GM21390 (cell line): ENCODE data around the gene CDKN2B.

Source experiments
- ATAC-seq: cut with Tn5 transposase; IDR thresholded peaks from one replicate; pipeline ENCODE4 v1.9.1; 2021; ENCODE audit not compliant: unreplicated experiment

The CDKN2B gene

DNA sequence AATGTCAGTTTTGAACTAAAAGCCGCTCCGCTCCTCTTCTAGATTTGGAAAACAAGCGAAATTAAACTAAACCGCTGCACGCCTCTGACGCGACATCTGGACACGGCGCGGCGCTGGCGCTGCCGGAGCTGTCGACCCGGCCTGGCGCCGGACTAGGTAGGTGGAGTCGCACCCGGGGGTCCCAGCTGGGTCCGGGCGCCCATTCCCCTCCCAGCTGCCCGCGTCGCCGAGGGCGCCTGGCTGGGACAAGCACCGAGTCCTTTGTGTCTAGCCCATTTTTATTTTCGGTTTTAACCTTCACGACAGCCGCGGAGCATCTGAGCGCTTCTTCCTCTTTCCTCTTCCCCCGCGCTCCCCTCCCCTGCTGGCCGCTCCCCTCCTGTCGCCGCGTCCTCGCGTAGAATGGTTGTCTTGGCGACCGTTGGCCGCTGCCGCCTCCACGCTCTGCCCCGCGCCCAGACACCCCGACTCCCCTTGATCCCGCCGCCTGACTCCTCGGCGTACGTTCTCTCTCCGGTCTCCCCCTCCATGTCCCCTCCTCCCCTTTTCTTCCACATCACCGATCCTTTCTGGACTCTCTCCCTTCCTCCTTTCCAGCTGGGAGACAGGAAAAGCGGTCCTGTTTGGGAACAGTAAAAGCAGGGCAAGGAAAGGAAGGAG, 14.0 kb downstream of the CDKN2B start:
- ATAC-seq: peak; percentile 79

GRCh38 chr9:21994556-21995005, 14.5 kb downstream of the CDKN2B start, which contains the start of gene CDKN2B-AS1:
TSS of gene CDKN2B-AS1 (plus strand) at chr9:21994791.
- peak; percentile 47 for ATAC-seq

DNA sequence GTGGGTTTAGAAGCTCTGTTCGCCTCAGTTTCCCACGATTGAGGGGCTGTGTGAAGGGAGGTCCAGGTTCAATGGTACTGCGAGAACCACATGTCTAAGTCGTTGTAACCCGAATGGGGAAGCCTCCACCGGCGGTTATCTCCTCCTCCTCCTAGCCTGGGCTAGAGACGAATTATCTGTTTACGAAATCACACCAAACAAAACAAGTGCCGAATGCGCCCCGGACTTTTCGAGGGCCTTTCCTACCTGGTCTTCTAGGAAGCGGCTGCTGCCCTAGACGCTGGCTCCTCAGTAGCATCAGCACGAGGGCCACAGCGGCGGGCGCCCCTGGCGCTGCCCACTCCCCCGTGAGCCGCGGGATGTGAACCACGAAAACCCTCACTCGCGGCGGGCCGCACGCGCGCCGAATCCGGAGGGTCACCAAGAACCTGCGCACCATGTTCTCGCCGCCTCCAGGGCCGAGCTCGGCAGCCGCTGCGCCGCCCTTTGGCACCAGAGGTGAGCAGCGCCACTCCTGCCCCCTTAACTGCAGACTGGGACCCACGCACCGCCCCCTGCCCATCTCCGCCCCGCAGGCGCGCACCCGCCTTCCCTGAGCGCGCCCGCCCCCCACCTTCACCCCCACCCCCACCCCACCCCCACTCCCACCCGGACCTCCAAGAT, 15.1 kb downstream of the CDKN2B start, which contains the start of gene CDKN2A:
TSS of gene CDKN2A (minus strand) at position 500 of the 663 bp plus-strand sequence.
- ATAC-seq: peak; percentile 41

DNA sequence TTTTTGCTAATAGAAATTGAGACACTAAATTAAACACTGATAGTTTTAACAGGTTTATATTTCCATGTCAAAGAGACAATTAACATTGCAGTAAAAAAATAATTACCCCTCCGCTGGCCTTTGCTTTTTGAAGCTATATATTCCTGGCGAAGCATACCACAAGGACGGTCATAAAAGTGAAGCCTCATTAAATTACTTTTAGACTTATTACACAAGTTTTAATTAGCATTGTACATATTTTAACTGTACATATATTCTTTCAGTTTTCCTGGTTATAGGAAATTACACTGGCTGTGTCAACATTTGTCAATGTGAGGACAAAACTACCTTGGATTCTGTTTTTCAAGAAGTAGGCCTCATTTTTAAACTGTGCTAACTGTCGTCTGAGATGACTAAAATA, 16.1 kb downstream of the CDKN2B start:
- no peak for ATAC-seq

GRCh38 chr9:21991072-21991959, 17.8 kb downstream of the CDKN2B start:
- no peak for ATAC-seq

DNA sequence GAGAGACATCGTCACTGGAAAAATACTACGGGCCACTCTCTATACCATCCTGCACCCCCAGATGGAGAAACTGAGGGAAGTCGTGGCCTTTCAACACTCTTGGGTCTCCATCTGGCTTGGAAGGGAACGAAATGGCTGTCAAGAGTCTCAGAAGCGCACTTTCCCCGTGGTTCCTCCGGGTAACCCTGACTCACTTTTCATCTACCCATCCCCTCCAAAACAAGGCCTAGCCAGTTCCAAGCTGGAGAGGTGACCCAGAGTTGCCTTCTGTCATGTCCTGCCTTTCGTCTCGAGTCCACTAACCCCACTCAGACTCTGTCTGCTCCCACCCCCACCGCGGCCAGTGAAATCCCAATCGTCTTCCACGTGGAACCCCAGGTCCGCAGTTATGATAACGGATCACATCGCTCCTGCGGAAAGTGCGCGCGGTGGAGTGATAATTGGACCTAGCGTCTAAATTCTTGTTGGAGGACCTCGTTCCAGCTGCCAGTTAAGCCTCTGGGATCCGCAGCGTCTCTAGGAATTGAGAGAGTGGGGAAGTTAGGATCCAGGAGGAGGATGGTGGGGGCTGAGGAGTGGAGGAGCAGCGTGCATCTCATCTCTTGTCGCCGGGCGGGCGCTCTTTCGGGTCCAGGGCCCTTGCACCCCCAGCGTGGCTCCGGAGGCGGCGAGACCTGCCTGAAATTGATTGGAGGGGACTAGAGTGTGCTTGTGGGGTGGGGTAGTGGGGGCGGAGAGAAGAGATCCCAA, 19.5 kb downstream of the CDKN2B start:
- ATAC-seq: no peak

DNA sequence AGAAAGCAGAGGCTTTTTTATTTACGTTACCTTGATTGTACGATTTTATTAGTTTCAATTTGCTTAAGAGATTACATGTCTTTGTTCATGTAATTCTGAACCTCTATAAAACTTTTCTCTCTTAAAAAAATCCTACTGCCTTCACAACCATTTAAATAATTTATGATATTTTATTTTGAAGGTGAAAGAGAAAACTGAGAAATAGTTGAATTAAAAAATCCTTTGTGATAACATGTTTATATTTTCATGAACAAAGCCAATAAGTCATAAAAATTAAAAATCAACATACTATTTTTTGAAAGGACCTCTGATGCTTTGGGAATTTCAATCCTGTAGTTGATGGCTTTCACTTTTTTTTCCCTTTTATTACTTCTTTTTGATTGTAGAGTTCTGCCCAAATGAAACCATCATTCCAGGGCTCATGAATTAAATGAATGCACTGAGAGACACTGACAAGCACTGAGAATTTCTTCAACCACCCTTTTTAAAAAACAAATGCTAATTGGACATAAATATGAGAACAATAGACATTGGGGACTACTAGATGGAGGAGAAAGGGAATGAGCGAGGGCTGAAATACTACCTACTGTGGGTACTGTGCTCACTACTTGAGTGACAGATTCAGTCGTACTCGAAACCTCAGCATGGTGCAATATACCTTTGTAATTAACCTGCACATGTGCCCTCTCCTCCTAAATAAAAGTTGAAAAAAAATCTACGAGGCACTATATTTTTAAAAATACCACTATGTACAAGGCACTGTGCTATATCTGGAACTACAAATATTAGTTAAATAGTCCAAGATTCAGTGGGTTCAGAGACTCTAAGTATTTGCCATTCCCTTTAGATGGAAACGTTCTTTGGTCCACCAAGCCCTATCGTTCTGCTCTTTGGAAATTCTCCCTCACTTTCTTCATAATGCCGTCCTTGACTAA, 20.8 kb downstream of the CDKN2B start:
- no peak for ATAC-seq

- no peak for ATAC-seq
These were observed 23.0 kb downstream of the CDKN2B start for GRCh38 chr9:21985964-21986667.

DNA sequence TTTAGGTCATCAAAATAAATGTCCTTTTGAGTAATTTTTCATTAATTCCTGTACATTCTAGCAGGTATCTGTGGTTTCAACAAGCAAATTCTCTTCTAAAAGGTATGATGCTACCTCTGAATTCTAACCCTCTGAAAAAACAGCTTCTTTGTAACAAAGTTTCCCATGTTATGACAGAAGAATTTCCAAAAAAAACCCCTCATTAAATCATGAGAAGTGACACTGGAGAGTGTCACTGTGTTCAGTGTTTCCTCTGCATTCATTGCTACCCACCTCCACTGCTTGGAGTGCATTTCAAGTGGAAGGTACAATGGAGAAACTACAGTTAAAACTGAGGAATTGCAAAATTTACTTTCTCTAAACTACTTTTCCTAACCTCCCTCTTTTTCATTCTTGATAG, 25.0 kb downstream of the CDKN2B start:
- ATAC-seq: no peak

- ATAC-seq: no peak
These were observed 25.6 kb downstream of the CDKN2B start for GRCh38 chr9:21983561-21983935.

DNA sequence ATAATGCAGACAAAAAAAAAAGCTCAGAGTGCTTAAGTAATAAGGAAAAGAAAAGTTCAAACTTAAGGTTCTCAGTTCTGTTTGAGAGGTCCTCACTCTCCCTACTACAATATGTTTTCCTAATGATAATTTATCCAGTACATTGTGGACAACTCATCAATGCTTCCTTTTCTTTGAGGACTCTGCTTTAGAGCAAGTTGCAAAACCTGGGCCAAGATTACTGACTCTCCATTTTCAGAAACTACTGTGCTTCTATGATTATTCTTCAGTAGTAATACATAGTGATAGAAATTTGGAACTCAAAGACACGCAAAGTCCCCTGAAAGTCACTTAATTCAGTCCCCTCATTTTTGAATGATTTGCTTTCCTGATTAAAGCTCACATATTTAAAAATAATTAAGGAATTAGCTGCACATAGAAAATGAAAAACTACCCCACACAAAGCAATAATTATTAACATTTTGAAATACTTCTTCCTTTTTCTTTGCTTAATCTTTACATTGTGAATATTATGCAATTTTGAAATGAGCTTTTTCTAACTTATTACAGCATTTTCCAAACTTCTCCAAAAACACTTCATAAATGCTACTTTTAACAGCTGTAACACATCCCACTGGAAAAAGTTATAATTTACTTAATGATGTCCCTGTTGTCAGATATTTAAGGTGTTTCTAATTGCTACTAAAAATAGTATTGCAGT, 26.1 kb downstream of the CDKN2B start:
- ATAC-seq: no peak

DNA sequence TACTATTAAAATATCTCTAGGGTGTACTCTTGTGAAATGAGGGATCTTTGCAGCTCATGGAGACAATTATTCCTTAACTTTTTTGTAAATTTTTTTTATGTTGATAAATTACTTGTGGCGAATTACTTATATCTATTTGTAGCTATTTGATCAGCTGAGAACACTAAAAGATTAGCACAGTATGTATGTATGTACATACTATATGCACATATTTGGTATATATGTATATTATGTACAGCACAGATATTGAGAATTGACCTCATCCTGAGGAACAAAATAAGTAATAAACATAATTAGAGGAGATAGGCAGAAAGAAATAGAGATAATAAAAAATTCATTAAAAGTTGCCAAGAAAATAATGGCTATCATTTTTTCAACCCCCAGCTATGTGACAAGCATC, 26.7 kb downstream of the CDKN2B start:
- ATAC-seq: no peak

GRCh38 chr9:21976334-21976875, 32.7 kb downstream of the CDKN2B start:
- ATAC-seq: no peak

- ATAC-seq: peak; percentile 71
These were observed 34.2 kb downstream of the CDKN2B start for GRCh38 chr9:21974722-21975409.

GRCh38 chr9:21974343-21974721, 34.8 kb downstream of the CDKN2B start:
- no peak for ATAC-seq

DNA sequence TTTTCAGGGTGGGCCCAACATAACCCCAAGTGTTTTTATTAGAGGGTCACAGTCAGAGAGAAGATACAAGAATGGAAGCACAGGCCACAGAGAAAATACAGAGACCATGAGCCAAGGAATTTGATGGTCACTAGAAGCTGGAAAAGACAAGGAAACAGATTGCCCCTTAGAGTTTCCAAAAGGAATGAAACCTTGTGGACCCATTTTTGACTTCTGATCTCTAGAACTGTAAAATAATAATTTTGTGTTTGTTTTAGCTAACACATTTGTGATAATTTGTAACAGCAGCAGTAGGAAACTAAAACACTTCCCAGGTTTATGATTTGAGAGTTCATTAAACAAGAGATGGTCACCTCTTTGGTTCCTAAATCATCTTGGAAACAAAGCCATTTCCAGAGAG, 36.7 kb downstream of the CDKN2B start:
- no peak for ATAC-seq

DNA sequence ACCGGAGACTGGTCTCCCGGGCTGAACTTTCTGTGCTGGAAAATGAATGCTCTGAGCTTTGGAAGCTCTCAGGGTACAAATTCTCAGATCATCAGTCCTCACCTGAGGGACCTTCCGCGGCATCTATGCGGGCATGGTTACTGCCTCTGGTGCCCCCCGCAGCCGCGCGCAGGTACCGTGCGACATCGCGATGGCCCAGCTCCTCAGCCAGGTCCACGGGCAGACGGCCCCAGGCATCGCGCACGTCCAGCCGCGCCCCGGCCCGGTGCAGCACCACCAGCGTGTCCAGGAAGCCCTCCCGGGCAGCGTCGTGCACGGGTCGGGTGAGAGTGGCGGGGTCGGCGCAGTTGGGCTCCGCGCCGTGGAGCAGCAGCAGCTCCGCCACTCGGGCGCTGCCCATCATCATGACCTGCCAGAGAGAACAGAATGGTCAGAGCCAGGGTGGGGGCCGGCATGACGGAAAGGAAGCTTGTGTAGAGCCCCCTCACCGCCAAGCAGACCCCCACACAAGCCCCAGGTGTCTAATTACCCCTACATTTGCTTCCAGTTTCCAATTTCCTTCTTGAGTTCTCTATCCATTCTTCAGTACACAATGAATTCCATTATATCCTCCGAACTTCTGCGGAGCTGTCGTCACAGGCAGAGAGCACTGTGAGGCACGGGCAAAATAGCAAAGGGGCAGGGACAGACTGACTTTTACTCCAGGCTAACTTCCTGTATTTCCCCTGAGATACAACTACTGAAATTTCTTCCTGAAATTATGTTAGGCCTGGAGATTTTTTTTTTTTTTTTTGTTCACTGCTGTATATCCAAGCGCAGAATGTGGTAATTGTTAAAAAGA, 38.1 kb downstream of the CDKN2B start:
- no peak for ATAC-seq
